ENCODE data around the gene GOLGA8O.
"Not testable (repeated sequence)": the region's sequence is repeated elsewhere in the genome, so short reads cannot be mapped to it uniquely, and the experiment has no call there.

The GOLGA8O gene, protein sequence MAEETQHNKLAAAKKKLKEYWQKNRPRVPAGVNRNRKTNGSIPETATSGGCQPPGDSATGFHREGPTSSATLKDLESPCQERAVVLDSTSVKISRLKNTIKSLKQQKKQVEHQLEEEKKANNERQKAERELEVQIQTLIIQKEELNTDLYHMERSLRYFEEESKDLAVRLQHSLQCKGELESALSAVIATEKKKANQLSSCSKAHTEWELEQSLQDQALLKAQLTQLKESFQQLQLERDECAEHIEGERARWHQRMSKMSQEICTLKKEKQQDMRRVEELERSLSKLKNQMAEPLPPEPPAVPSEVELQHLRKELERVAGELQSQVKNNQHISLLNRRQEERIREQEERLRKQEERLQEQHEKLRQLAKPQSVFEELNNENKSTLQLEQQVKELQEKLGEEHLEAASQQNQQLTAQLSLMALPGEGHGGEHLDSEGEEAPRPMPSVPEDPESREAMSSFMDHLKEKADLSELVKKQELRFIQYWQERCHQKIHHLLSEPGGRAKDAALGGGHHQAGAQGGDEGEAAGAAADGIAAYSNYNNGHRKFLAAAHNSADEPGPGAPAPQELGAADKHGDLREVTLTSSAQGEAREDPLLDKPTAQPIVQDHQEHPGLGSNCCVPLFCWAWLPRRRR

GRCh38 chr15:32455534-32455933 is at the start of gene GOLGA8O:
Gene GOLGA8O, minus strand, starts transcription at chr15:32455634. Its CDS starts 98 bp downstream, at chr15:32455536.
- in situ Hi-C loops (cut with MboI; ENCODE audit: low sequenced_read_pairs): not testable (repeated sequence)

DNA sequence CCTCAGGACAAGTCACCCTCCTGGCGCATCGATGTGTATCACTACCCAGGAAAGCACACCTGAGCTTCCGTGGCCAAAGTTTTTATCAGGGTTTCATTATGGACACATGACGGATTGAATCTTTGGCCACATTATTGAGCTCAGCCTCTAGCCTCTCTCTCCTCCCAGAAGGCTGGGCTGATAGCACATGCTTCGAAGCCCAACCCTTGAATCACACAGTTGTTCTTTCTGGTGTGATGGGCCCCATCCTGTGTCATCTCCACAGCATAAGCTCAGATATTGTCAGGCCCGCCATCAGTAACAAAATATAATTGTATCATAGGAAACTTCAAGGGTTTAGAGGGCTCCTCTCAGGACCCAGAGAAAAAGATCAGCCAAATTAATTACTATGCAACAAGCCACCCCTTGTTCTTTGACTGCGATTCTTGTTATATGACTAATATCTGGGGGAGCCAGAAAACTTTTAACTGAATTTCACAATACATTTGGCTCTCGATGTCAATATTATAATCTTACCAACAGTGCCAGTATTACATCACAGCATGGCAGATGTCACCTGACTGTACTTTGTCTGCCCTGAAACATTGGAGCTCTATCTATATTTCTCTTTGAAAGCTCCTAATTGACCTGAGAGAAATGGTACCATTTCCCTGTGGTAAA is 48.8 kb upstream of the GOLGA8O start:
- in situ Hi-C loops (cut with MboI; ENCODE audit: low sequenced_read_pairs): not testable (repeated sequence)

DNA sequence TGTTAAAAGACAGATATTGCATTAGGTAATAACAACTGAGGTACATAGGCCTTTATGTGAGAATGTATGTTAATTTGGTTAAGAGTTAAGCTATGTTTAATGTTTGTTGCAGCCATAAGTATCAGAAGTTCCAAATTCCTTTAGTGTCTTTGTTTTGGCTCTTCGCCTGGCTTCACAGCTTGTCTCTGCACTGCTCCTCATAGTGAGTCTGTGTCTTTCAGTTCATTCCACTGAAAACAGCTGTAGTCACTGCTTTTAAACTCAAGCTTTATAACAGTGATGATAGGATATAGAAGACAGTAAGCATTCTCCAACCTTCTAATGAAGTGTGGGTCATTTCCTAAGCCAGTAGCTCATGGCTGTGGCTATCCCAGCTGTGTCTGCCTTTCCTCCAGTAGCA is 47.5 kb upstream of the GOLGA8O start:
- in situ Hi-C loops (cut with MboI; ENCODE audit: low sequenced_read_pairs): not testable (repeated sequence)

- in situ Hi-C loops (cut with MboI; ENCODE audit: low sequenced_read_pairs): not testable (repeated sequence)
Measured at GRCh38 chr15:32492768-32493167, 37.3 kb upstream of the GOLGA8O start.

DNA sequence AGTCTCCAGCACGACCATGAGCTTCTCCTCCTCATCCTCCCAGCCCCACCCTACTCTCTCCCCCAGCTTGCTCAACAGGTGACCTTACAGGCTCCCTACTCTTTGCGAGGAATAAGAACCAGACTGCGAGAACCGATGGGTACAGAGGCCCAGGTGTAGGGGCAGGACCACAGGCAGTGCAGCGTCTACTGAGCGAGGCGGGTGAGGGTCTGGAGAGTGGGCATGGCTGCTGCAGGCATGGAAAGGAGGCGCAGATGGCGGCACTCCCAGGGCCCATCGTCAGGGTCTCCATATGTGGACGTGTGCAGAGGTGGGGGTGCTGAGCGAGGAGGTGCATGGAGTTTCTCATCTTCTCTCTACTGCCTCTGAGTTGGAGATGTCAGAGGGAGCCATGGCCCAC is 31.0 kb upstream of the GOLGA8O start:
- in situ Hi-C loops (cut with MboI; ENCODE audit: low sequenced_read_pairs): not testable (repeated sequence)

- in situ Hi-C loops (cut with MboI; ENCODE audit: low sequenced_read_pairs): not testable (repeated sequence)
Measured at GRCh38 chr15:32483377-32483776, 27.9 kb upstream of the GOLGA8O start.

DNA sequence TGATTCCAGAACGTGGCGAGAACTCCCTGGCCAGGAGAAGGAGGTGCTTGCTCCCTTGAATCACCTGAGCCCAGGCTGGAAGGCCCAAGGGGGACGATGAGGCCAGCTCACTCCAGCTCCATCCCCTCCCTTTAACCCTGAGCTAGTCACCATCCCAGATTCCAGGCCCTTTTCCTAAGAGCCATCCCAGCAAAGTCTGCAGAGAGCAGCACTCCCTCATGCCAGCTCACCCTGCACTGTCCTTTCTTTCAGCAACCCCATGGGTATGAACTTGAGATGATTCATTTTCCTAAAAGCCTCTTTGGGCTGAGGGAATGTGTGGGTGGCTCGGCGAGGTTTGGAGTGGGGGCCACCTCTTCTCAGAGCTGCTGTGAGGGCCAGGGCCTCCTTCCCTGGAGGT is 26.2 kb upstream of the GOLGA8O start:
- in situ Hi-C loops (cut with MboI; ENCODE audit: low sequenced_read_pairs): not testable (repeated sequence)

DNA sequence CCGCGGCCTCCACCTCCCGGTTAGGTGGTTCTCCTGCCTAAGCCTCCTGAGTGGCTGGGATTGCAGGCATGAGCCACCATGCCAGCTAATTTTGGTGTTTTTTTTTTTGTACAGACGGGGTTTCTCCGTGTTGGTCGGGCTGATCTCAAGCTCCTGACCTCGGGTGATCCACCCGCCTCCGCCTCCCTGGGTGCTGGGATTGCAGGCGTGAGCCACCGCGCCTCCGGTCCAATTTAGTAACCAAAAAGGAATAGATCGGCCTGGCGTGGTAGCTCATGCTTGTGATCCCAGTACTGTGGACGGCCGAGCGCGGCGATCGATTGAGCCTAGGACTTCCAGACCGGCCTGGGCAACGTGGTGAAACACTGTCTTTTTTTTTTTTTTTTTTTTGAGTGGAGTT is 12.6 kb upstream of the GOLGA8O start:
- in situ Hi-C loops (cut with MboI; ENCODE audit: low sequenced_read_pairs): not testable (repeated sequence)

GRCh38 chr15:32440445-32440977 is 14.9 kb downstream of the GOLGA8O start:
- in situ Hi-C loops (cut with MboI; ENCODE audit: low sequenced_read_pairs): not testable (repeated sequence)

DNA sequence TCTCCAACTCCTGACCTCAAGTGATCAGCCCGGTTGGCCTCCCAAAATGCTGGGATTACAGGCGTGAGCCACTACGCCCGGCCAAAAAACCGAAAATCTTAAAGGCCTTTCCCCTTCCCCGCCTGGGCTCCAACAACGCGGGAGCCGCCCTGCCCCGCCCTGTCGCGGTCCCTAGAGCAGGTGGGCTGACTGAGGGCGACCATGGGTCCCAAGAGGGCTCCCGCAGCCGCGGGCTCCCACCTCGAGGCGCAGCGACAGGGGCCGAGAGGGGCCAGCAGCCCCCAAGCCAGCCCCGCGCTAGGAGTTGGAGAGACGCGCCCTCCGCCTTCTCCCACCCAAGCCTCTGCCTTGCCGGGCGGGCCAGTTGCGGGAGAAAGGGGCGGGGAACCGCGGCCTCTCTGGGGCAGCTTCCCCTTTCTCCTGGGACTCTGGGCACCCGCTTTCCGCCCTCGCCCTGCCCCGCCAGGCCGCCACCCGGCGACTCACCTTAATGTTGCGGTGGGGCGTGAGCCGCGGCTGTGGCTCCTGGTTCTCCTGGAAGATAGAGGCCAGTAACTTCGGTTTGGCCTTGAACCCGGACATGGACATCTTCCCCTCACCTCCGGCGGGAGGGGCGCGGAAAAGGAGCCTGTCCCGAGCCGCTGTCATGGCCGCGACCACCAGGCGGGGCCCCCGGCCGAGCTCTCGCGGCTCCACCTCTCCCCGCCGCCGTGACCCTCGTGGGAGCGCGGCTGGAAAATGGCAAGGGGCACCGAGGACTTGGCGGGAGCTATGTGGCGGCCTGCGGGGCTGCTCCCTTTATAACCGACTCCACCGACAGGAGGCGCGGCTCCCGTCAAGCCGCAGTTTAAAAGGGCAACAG is 21.1 kb downstream of the GOLGA8O start:
- in situ Hi-C loops (cut with MboI; ENCODE audit: low sequenced_read_pairs): not testable (repeated sequence)

- in situ Hi-C loops (cut with MboI; ENCODE audit: low sequenced_read_pairs): not testable (repeated sequence)
Measured at GRCh38 chr15:32427635-32428034, 27.8 kb downstream of the GOLGA8O start.

GRCh38 chr15:32426511-32426910 is 28.9 kb downstream of the GOLGA8O start:
- in situ Hi-C loops (cut with MboI; ENCODE audit: low sequenced_read_pairs): not testable (repeated sequence)

DNA sequence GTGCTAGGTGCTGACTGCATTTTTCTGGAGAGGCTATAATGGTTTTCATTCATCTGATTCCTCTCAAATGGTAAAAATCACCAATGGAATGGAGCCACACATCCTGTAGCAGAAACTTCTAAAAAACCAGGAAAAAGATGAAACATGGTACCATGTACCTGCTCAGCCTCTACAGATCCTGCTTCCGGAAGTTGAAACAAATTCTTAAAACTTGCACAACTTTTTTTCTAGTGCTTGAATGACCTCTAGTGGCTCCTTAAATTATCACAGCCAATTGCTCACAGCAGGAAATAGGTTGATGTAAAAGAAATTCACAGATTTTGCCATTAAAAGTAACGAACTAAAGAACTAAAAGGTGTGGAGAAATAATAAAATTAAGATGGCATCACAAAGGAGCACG is 47.5 kb downstream of the GOLGA8O start:
- in situ Hi-C loops (cut with MboI; ENCODE audit: low sequenced_read_pairs): not testable (repeated sequence)

DNA sequence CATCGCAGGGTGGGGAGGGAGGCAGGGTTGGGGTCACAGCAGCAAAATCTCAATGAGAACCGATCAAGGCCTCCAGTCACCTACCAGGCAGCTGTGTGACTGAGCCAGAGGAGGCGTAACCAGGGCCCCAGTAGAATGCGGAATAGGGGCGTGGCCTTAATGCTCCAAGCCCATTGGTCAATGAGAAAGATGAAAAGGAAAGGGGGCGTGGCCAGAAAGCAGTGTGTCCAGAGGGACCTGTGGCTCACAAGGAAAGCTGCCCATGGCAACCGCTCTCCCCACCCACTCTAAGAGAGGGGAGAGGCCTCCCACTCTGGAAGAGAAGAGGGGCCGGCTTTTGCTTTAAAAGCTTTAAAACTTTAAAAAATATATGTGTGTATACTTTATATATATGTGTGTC is 52.2 kb downstream of the GOLGA8O start, which contains the start of gene GOLGA8K:
Gene GOLGA8K (minus strand): TSS at position 101 of the 400 bp plus-strand sequence. CDS start 98 bp downstream, at position 3.
- in situ Hi-C loops (cut with MboI; ENCODE audit: low sequenced_read_pairs): not testable (repeated sequence)

DNA sequence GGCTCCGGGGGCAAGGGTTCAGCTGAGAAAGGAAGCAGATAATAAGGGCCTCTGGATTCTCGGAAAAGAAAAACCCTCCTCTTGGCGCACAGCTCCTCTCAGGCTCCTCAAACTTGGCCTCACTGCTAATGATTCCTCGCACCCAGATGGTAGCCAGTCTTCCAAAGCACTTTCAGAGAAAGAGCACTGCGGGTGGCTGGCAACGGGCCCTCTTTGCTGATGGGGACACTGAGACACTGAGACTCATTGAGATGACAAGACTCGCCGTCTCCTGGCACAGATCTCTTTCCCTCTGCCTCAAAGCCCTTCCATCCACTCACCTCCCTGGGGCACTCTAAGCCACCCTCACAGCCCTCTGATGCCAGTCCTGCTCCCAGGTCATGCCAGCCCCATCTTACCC is 58.9 kb downstream of the GOLGA8O start:
- in situ Hi-C loops (cut with MboI; ENCODE audit: low sequenced_read_pairs): not testable (repeated sequence)

Measured in HL-60/S4 treated with retinoic acid at 250 ng/mL for 4 days and 3 days (cell line).